Measurements from ENCODE around the gene LARGE1. TPM values are rescaled to one million over a fixed set of nuclear protein-coding genes. Genes with fewer than 3 reads are reported as not detected.

LARGE1 gene
- total and polyA plus RNA-seq, 2 of the 13 experiments (the other 11 are each of a cell fraction or from before 2014, with no cell fraction given): 8.4 to 11.0 TPM

DNA sequence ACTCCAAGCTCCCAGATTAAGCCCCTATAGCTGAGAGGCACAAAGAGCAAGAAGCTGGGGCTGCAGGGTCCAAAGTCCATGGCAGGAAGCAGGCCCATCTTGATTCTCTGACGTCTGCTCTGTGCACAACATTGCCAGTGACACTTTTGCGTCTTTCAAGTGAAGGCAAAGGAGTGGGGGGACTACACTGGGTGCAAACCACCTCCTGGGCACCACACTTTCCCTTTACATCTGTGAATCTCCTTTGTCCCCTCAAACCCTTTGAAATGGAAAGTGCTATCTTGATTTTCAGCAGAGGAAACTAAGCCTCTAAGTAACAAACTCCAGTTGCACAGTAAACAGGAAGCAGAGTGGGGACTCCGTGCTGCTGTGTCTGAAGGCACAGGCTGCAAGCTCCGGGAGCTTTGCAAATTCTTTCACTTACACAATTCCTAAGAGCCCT is 428.0 kb downstream of the LARGE1 start (continued):
- TF ChIP-seq, protein P1, sequence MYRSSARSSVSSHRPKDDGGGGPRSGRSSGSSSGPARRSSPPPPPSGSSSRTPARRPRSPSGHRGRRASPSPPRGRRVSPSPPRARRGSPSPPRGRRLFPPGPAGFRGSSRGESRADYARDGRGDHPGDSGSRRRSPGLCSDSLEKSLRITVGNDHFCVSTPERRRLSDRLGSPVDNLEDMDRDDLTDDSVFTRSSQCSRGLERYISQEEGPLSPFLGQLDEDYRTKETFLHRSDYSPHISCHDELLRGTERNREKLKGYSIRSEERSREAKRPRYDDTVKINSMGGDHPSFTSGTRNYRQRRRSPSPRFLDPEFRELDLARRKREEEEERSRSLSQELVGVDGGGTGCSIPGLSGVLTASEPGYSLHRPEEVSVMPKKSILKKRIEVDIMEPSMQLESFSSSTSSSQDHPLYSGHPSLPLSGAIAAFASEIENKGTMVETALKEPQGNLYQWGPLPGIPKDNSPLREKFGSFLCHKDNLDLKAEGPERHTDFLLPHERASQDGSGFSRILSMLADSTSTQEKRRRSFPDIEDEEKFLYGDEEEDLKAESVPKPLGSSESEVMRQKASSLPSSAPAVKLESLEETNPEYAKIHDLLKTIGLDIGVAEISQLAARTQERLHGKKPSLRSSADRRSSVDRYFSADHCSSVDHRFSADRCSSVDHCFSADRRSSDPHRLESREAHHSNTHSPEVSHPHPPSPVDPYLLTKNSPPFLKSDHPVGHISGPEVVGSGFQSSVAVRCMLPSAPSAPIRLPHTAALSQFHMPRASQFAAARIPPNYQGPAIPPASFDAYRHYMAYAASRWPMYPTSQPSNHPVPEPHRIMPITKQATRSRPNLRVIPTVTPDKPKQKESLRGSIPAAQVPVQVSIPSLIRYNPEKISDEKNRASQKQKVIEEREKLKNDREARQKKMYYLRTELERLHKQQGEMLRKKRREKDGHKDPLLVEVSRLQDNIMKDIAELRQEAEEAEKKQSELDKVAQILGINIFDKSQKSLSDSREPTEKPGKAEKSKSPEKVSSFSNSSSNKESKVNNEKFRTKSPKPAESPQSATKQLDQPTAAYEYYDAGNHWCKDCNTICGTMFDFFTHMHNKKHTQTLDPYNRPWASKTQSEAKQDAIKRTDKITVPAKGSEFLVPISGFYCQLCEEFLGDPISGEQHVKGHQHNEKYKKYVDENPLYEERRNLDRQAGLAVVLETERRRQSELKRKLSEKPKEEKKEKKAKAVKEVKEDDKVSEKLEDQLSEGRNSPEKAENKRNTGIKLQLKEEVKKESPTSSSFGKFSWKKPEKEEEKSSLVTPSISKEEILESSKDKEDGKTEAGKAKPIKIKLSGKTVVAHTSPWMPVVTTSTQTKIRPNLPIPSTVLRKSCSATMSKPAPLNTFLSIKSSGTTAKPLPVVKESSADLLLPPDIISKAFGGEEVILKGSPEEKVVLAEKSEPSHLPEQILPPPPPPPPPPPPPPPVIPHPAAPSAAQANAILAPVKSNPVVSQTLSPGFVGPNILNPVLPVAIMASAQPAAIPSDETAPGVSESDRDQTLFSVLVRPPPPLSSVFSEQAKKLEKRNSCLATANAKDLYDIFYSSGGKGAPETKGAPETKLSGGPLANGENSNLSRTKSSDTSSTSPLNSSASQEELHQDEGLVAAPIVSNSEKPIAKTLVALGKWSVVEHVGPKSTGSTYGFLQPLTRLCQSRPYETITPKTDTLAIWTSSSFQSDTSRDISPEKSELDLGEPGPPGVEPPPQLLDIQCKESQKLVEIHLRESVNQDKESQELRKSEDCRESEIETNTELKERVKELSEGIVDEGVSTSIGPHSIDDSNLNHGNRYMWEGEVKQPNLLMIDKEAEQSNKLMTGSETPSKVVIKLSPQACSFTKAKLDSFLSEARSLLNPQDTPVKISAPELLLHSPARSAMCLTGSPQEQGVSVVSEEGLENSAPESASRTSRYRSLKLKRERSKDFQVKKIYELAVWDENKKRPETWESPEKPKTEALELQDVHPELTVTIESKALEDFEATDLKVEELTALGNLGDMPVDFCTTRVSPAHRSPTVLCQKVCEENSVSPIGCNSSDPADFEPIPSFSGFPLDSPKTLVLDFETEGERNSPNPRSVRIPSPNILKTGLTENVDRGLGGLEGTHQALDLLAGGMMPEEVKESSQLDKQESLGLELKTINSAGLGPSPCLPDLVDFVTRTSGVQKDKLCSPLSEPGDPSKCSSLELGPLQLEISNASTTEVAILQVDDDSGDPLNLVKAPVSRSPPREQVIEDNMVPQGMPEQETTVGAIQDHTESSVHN (CRISPR knock-in tag; IDR thresholded peaks at IDR 0.05): no peak
- TF ChIP-seq, protein P2, sequence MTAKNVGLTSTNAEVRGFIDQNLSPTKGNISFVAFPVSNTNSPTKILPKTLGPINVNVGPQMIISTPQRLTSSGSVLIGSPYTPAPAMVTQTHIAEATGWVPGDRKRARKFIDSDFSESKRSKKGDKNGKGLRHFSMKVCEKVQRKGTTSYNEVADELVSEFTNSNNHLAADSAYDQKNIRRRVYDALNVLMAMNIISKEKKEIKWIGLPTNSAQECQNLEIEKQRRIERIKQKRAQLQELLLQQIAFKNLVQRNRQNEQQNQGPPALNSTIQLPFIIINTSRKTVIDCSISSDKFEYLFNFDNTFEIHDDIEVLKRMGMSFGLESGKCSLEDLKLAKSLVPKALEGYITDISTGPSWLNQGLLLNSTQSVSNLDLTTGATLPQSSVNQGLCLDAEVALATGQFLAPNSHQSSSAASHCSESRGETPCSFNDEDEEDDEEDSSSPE (CRISPR knock-in tag; IDR thresholded peaks at IDR 0.05): no peak
- TF ChIP-seq, protein P3, sequence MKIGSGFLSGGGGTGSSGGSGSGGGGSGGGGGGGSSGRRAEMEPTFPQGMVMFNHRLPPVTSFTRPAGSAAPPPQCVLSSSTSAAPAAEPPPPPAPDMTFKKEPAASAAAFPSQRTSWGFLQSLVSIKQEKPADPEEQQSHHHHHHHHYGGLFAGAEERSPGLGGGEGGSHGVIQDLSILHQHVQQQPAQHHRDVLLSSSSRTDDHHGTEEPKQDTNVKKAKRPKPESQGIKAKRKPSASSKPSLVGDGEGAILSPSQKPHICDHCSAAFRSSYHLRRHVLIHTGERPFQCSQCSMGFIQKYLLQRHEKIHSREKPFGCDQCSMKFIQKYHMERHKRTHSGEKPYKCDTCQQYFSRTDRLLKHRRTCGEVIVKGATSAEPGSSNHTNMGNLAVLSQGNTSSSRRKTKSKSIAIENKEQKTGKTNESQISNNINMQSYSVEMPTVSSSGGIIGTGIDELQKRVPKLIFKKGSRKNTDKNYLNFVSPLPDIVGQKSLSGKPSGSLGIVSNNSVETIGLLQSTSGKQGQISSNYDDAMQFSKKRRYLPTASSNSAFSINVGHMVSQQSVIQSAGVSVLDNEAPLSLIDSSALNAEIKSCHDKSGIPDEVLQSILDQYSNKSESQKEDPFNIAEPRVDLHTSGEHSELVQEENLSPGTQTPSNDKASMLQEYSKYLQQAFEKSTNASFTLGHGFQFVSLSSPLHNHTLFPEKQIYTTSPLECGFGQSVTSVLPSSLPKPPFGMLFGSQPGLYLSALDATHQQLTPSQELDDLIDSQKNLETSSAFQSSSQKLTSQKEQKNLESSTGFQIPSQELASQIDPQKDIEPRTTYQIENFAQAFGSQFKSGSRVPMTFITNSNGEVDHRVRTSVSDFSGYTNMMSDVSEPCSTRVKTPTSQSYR (CRISPR knock-in tag; IDR thresholded peaks at IDR 0.05; ENCODE audit: borderline replicate concordance): no peak
- no peak for TF ChIP-seq ZNF652 (CRISPR knock-in tag; IDR thresholded peaks at IDR 0.05; ENCODE audit: borderline replicate concordance, low read depth)
- no peak for TF ChIP-seq RARG (CRISPR knock-in tag; IDR thresholded peaks at IDR 0.05; ENCODE audit: low read depth)
- no peak for TF ChIP-seq TCF12 (IDR thresholded peaks at IDR 0.05)
- TF ChIP-seq TCF12 (CRISPR knock-in tag; IDR thresholded peaks at IDR 0.05): no peak
- TF ChIP-seq SAP130 (CRISPR knock-in tag; IDR thresholded peaks at IDR 0.05; ENCODE audit: low read depth): 0 out of 2 replicates have a peak, but pooled peaks have one; percentile 15
- TF ChIP-seq KDM6A (CRISPR knock-in tag; IDR thresholded peaks at IDR 0.05; ENCODE audit: low read depth): no peak
- TF ChIP-seq, protein P4, sequence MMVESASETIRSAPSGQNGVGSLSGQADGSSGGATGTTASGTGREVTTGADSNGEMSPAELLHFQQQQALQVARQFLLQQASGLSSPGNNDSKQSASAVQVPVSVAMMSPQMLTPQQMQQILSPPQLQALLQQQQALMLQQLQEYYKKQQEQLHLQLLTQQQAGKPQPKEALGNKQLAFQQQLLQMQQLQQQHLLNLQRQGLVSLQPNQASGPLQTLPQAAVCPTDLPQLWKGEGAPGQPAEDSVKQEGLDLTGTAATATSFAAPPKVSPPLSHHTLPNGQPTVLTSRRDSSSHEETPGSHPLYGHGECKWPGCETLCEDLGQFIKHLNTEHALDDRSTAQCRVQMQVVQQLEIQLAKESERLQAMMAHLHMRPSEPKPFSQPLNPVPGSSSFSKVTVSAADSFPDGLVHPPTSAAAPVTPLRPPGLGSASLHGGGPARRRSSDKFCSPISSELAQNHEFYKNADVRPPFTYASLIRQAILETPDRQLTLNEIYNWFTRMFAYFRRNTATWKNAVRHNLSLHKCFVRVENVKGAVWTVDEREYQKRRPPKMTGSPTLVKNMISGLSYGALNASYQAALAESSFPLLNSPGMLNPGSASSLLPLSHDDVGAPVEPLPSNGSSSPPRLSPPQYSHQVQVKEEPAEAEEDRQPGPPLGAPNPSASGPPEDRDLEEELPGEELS (CRISPR knock-in tag; IDR thresholded peaks at IDR 0.05): peak; percentile 40; the same call in 1 of the 2 replicates
- TF ChIP-seq, protein P5, sequence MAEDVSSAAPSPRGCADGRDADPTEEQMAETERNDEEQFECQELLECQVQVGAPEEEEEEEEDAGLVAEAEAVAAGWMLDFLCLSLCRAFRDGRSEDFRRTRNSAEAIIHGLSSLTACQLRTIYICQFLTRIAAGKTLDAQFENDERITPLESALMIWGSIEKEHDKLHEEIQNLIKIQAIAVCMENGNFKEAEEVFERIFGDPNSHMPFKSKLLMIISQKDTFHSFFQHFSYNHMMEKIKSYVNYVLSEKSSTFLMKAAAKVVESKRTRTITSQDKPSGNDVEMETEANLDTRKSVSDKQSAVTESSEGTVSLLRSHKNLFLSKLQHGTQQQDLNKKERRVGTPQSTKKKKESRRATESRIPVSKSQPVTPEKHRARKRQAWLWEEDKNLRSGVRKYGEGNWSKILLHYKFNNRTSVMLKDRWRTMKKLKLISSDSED (CRISPR knock-in tag; IDR thresholded peaks at IDR 0.05): no peak
- TF ChIP-seq TEAD2 (CRISPR knock-in tag; IDR thresholded peaks at IDR 0.05): no peak
- TF ChIP-seq ZNF337 (CRISPR knock-in tag; IDR thresholded peaks at IDR 0.05; ENCODE audit: borderline replicate concordance, low read depth): no peak
